D721Med (cell line): ENCODE results near the gene BBS9.

Experiments
- DNase-seq: peaks from one replicate; pipeline ENCODE4 v3.0.0; 2011; ENCODE audit warnings: low spot score; ENCODE audit not compliant: insufficient read length
- FAIRE-seq: peaks from 2 replicates; lab custom pipeline; 2011; peaks lifted over from hg19 to GRCh38; lab: Jason Lieb, UNC
- CTCF ChIP-seq: IDR thresholded peaks from 2 replicates; pipeline ENCODE4 v1.5.1; 2012; ENCODE audit warnings: mild to moderate bottlenecking, control low read depth; ENCODE audit not compliant: insufficient read depth; ENCODE audit errors: missing control alignments

Gene BBS9

GRCh38 chr7:33562996-33563395 is 433.6 kb downstream of the BBS9 start:
- DNase-seq (no peak), FAIRE-seq (no peak)
- TF ChIP-seq CTCF = no peak

- no peak for DNase-seq
- TF ChIP-seq CTCF = no peak
- no peak for FAIRE-seq
Observed at GRCh38 chr7:33563651-33564050, 434.3 kb downstream of the BBS9 start.

DNA sequence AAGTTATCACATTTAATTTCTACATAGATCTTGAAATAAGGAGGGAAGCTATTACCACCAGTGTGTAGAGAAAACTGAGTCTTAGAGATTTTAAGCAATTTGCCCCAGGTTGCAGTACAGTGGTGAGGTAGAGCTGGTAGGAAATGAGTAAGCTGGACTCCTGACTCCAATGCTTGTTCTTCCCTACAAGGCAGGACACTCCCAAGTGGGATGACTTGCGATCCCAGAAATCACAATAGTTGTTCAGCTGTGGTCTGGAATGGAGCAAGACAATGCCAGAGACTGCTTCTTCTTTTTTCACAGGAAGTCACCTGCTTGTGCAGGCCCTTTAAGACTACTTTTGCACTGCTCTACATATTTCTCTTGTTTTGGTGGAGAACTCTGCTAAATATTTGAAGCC is 448.8 kb downstream of the BBS9 start:
- no peak for FAIRE-seq
- no peak for DNase-seq
- no peak for TF ChIP-seq CTCF

DNA sequence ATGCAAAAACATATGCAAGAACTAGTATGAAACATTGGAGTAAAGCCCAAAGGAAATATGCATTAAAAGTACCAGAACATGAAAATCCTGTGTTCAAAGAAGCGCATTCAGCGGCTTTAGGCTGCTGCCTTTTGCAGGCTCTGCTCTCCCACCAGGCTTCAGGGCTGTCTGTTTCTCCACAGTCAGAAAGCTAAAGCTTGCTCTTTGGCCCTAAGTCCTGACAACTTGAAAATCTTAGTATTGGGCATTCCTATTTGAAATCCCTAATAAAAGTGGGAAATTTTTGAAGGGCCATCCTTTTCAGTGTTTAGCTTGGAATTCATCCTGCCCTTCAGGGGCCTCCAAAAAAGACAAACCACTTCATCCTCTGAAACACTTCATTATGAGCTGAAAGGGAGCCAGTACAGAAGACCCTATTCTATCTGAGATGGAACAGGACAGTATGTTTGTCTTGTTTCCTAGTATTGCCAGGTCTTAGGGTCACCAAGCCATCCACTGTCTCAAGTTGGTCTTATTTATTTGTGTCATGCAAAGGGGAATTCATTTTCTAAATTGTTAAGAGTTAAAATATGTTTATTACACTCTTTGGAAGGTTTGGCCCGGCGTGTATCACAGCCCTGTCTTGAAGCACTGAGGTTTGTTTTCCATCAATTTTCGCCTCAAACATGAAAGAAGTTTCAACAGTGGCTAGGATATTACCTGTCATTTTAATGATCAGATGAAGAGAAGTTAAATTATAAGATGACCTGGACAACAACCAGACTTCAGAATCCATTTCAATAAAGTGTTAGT is 449.7 kb downstream of the BBS9 start:
- no peak for DNase-seq
- no peak for FAIRE-seq
- TF ChIP-seq CTCF = no peak

DNA sequence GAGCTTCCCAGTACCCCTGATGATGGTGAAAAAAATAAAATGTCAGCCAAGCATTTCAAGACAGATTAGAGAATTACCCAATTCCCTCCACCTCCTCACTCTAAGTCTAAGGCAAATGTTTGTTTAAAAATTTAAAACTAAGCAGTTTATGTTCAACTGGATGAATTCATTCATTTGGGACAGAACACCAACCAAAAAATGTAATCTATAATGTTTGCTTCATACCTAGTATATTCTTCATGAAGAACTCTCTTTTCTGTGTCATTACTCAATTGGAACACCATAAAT is 450.3 kb downstream of the BBS9 start:
- no peak for DNase-seq
- FAIRE-seq = no peak
- TF ChIP-seq CTCF = no peak

DNA sequence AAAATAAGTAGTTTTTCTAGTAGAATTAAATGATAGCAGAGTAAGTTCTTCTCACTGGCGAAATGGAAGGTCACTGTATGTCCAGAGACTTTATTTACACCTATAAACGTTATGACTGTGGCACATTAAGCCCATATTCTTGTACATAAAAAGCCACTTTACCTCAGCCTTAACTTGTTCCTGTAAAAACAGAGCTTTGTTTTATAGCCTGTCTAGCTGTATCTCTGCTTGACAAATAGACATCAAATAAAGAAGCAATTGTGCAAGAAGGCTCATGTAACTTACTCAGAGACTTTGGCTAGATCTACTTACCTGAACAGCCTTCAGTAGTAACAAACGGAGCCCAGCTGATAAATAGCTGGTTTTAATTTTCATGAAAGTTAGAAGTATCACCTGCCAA is 451.9 kb downstream of the BBS9 start:
- FAIRE-seq = no peak
- TF ChIP-seq CTCF = no peak
- DNase-seq = no peak

GRCh38 chr7:33582104-33582503 is 452.7 kb downstream of the BBS9 start:
- TF ChIP-seq CTCF = no peak
- DNase-seq = no peak
- no peak for FAIRE-seq
